ENCODE data around the gene CHRM2.

DNA sequence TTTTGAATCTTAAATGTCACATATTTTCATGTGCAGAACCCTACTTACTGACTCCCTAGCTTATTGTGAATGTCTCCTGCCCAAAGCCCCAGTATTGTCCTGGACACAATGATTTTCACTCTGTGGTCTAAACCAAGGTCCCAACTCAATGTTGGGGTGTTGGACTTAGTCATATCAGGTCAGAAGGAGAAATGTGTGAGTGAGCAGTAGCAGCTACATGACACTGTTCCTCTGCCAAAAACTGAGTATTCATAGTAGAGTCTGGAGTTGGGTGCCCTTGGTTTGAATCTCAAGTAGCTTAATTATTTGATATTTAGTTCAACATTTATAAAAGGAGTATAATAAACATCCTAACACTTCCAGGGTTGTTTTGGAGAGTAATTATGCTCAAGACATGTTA lies 141.0 kb downstream of the CHRM2 start:
- TF ChIP-seq, protein P1, sequence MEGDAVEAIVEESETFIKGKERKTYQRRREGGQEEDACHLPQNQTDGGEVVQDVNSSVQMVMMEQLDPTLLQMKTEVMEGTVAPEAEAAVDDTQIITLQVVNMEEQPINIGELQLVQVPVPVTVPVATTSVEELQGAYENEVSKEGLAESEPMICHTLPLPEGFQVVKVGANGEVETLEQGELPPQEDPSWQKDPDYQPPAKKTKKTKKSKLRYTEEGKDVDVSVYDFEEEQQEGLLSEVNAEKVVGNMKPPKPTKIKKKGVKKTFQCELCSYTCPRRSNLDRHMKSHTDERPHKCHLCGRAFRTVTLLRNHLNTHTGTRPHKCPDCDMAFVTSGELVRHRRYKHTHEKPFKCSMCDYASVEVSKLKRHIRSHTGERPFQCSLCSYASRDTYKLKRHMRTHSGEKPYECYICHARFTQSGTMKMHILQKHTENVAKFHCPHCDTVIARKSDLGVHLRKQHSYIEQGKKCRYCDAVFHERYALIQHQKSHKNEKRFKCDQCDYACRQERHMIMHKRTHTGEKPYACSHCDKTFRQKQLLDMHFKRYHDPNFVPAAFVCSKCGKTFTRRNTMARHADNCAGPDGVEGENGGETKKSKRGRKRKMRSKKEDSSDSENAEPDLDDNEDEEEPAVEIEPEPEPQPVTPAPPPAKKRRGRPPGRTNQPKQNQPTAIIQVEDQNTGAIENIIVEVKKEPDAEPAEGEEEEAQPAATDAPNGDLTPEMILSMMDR (IDR thresholded peaks at IDR 0.05 in 8 of 11, conservative IDR thresholded peaks at IDR 0.05 in 3 of 11), result no peak
- TF ChIP-seq POLR2A (IDR thresholded peaks at IDR 0.05), result no peak

All from spleen (tissue), 7 donors.